Fibroblast of skin of back (primary cell): ENCODE results near the gene CCDC87.
"Not testable (repeated sequence)": the region's sequence is repeated elsewhere in the genome, so short reads cannot be mapped to it uniquely, and the experiment has no call there.

Experiments
- DNase-seq: peaks from one replicate; pipeline ENCODE4 v3.0.0-alpha.2; 2013

The CCDC87 gene

GRCh38 chr11:66614073-66614472 lies 21.2 kb upstream of the CCDC87 start:
- DNase-seq = no peak

- DNase-seq = no peak
Observed at GRCh38 chr11:66612458-66612857, 19.6 kb upstream of the CCDC87 start.

GRCh38 chr11:66609721-66610617 lies 17.1 kb upstream of the CCDC87 start:
- no peak for DNase-seq

GRCh38 chr11:66607126-66607834 lies 14.4 kb upstream of the CCDC87 start:
- peak; percentile 37 for DNase-seq

GRCh38 chr11:66606608-66607007 lies 13.7 kb upstream of the CCDC87 start:
- not testable (repeated sequence) for DNase-seq

- no peak for DNase-seq
Observed at GRCh38 chr11:66604155-66604554, 11.3 kb upstream of the CCDC87 start.

GRCh38 chr11:66603072-66603471 lies 10.2 kb upstream of the CCDC87 start:
- no peak for DNase-seq

- DNase-seq = peak; percentile 32
Observed at GRCh38 chr11:66600631-66601233, 7.9 kb upstream of the CCDC87 start.

- no peak for DNase-seq
Observed at GRCh38 chr11:66600219-66600618, 7.4 kb upstream of the CCDC87 start.

GRCh38 chr11:66598993-66599392 lies 6.1 kb upstream of the CCDC87 start:
- no peak for DNase-seq

GRCh38 chr11:66595245-66595904 lies 2.5 kb upstream of the CCDC87 start:
- DNase-seq = no peak

- DNase-seq = no peak
Observed at GRCh38 chr11:66593650-66594049, 787 bp upstream of the CCDC87 start.

- no peak for DNase-seq
Observed at GRCh38 chr11:66593303-66593635, 406 bp upstream of the CCDC87 start.

GRCh38 chr11:66591175-66591574 lies 1.7 kb downstream of the CCDC87 start:
- DNase-seq = no peak

GRCh38 chr11:66589996-66590675 lies 2.7 kb downstream of the CCDC87 start:
- no peak for DNase-seq

- DNase-seq = not testable (repeated sequence)
Observed at GRCh38 chr11:66589315-66589714, 3.5 kb downstream of the CCDC87 start.

- DNase-seq = no peak
Observed at GRCh38 chr11:66586136-66586535, 6.7 kb downstream of the CCDC87 start.

GRCh38 chr11:66585447-66585846 lies 7.4 kb downstream of the CCDC87 start:
- not testable (repeated sequence) for DNase-seq

GRCh38 chr11:66582565-66583147 lies 10.2 kb downstream of the CCDC87 start:
- DNase-seq = not testable (repeated sequence)

GRCh38 chr11:66581261-66581660 lies 11.6 kb downstream of the CCDC87 start:
- no peak for DNase-seq

- no peak for DNase-seq
Observed at GRCh38 chr11:66580803-66581202, 12.1 kb downstream of the CCDC87 start.

- DNase-seq = peak; percentile 65
Observed at GRCh38 chr11:66579017-66579606, 13.8 kb downstream of the CCDC87 start.
